GM12878 (cell line): ENCODE results near the gene CNNM2. TPM values are rescaled to one million over a fixed set of nuclear protein-coding genes. Genes with fewer than 3 reads are reported as not detected.

Source experiments
- ATAC-seq: fragments of 200-7000 bp; cut with Tn5 transposase; 3 replicates; pipeline ENCODE4 v1.9.1; 2020; ENCODE audit warnings: mild to moderate bottlenecking, moderate library complexity
- BruUV-seq: library from RNA; stranded (reverse); fragments of 400-500 nt; replicated peaks from 2 replicates; lab custom pipeline; 2021; lab: Mats Ljungman, UMichigan
- CTCF ChIA-PET: fragments of 300-600 bp; sonication (Branson Sonifier 250); formaldehyde crosslinking; extraction: SDS; loops from one replicate; lab custom pipeline; 2021; ENCODE audit warnings: inconsistent platforms; lab: Yijun Ruan, JAX
- POLR2A ChIA-PET: fragments of 350-600 bp; formaldehyde crosslinking; extraction: SDS; loops from one replicate; lab custom pipeline; 2021; ENCODE audit warnings: inconsistent platforms; lab: Charles Lee
- RAD21 ChIA-PET: fragments of 300-600 bp; sonication (Branson Sonifier 250); formaldehyde crosslinking; loops from one replicate; lab custom pipeline; 2023; ENCODE audit warnings: antibody characterized with exemption; ENCODE audit not compliant: unreplicated experiment; lab: Charles Lee
- SMC1A ChIA-PET: fragments of 300-600 bp; sonication (Branson Sonifier 250); formaldehyde crosslinking; loops from one replicate; lab custom pipeline; 2023; ENCODE audit not compliant: unreplicated experiment, uncharacterized antibody; lab: Charles Lee
- DNase-seq: peaks from one replicate; pipeline ENCODE4 v3.0.0-alpha.2; 2011; ENCODE audit warnings: low read depth, low spot score
- FAIRE-seq: peaks from 3 replicates; lab custom pipeline; 2011; peaks lifted over from hg19 to GRCh38; lab: Jason Lieb, UNC
- H2AFZ ChIP-seq: 2 replicates; pipeline ENCODE4 v1.6.0; 2011; ENCODE audit warnings: low read depth, low read length, control low read depth; ENCODE audit not compliant: control insufficient read depth
- H3K27ac ChIP-seq: 2 replicates; pipeline ENCODE4 v1.5.1; 2011; ENCODE audit warnings: control low read depth; ENCODE audit not compliant: control insufficient read depth, insufficient read depth
- H3K27me3 ChIP-seq, 2 experiments: replicated peaks in 1 of 2; 2 replicates each; pipeline versions ENCODE4 v1.6.0 to v1.6.1; 2011; ENCODE audit warnings: low read length in 1 of 2; ENCODE audit not compliant: control insufficient read depth in 2 of 2, insufficient read depth in 2 of 2
- H3K36me3 ChIP-seq, 2 experiments: 2 replicates each; pipeline ENCODE4 v1.5.1; 2011; ENCODE audit warnings: low read length in 1 of 2; ENCODE audit not compliant: control insufficient read depth in 2 of 2, insufficient read depth in 2 of 2
- H3K4me1 ChIP-seq: 2 replicates; pipeline ENCODE4 v1.6.1; 2011; ENCODE audit warnings: mild to moderate bottlenecking, low read length, moderate library complexity, mixed read lengths; ENCODE audit not compliant: control insufficient read depth, insufficient read depth
- H3K4me2 ChIP-seq: 2 replicates; pipeline ENCODE4 v1.6.0; 2011; ENCODE audit warnings: control low read depth; ENCODE audit not compliant: control insufficient read depth, insufficient read depth
- H3K4me3 ChIP-seq: fragments of 200-600 bp; sonication (generic); 2 replicates; pipeline ENCODE4 v1.5.1; 2016
- H3K79me2 ChIP-seq: 2 replicates; pipeline ENCODE4 v1.6.0; 2011; ENCODE audit warnings: low read length; ENCODE audit not compliant: control insufficient read depth, insufficient read depth
- H3K9ac ChIP-seq: 2 replicates; pipeline ENCODE4 v1.8.0; 2011; ENCODE audit warnings: low read length, control low read depth, mixed read lengths; ENCODE audit not compliant: control insufficient read depth, insufficient read depth
- H3K9me3 ChIP-seq: replicated peaks from 3 replicates; pipeline ENCODE4 v1.5.1; 2011; ENCODE audit warnings: mild to moderate bottlenecking, low read length; ENCODE audit not compliant: control insufficient read depth, insufficient read depth
- H4K20me1 ChIP-seq: 2 replicates; pipeline ENCODE4 v1.6.0; 2011; ENCODE audit not compliant: control insufficient read depth, insufficient read depth
- CREB1 ChIP-seq: IDR thresholded peaks from 2 replicates; pipeline ENCODE4 v1.6.1; 2012; ENCODE audit warnings: low read depth, mild to moderate bottlenecking, inconsistent platforms
- CREM ChIP-seq: IDR thresholded peaks from 2 replicates; pipeline ENCODE4 v1.6.1; 2014; ENCODE audit warnings: antibody characterized with exemption, low read depth
- ESRRA ChIP-seq: IDR thresholded peaks from 2 replicates; pipeline ENCODE4 v1.6.1; 2012; ENCODE audit warnings: mild to moderate bottlenecking, low read length, improper control_type of control experiment
- HDAC2 ChIP-seq: fragments of 200-600 bp; sonication (generic); IDR thresholded peaks from 2 replicates; pipeline ENCODE4 v1.6.1; 2017
- IRF4 ChIP-seq: IDR thresholded peaks from 2 replicates; pipeline ENCODE4 v1.6.1; 2011; ENCODE audit warnings: low read depth, low read length
- KAT2A ChIP-seq: conservative IDR thresholded peaks from 2 replicates; pipeline ENCODE4 v1.6.1; 2011; ENCODE audit warnings: low read depth, low read length; ENCODE audit not compliant: control insufficient read depth
- RBBP5 ChIP-seq: fragments of 200-600 bp; sonication (generic); conservative IDR thresholded peaks from 2 replicates; pipeline ENCODE4 v1.6.1; 2016
- SIX5 ChIP-seq: IDR thresholded peaks from 2 replicates; pipeline ENCODE4 v1.6.1; 2011; ENCODE audit warnings: mild to moderate bottlenecking, low read depth, low read length, moderate library complexity; ENCODE audit not compliant: severe bottlenecking
- SMC3 ChIP-seq: IDR thresholded peaks from 2 replicates; pipeline ENCODE4 v1.6.1; 2011; ENCODE audit warnings: low read length, improper control_type of control experiment, borderline replicate concordance
- ZNF217 ChIP-seq: fragments of 450-650 bp; IDR thresholded peaks from 2 replicates; pipeline ENCODE4 v1.6.1; 2017; ENCODE audit warnings: antibody characterized with exemption, mild to moderate bottlenecking
- ZNF274 ChIP-seq: IDR thresholded peaks from one replicate; pipeline ENCODE4 v1.8.0; 2011; ENCODE audit not compliant: insufficient read length, insufficient read depth
- WGBS: methylation state at CpG from one replicate; pipeline ENCODE4 v1.1.6; 2016; ENCODE audit warnings: low lambda C conversion rate; ENCODE audit not compliant: insufficient replicate concordance, insufficient coverage; ENCODE audit errors: missing lambda C conversion rate; 5-methylcytosine and 5-hydroxymethylcytosine counted together
- in situ Hi-C: fragments of 300-500 bp; cut with MboI; formaldehyde crosslinking; loops from 9 replicates; pipeline ENCODE4 v1.14.3; 2018; ENCODE audit warnings: mixed read lengths
- intact Hi-C: fragments of 100-400 bp; cut with micrococcal nuclease; formaldehyde crosslinking; loops from one replicate; pipeline ENCODE4 v1.14.2; 2022; ENCODE audit not compliant: unreplicated experiment
- polyA plus RNA-seq, 11 experiments: library from polyadenylated mRNA; depleted of rRNA in 4 of 11; unstranded in 6 of 11; stranded (reverse) in 5 of 11; fragments of >200 nt; fragmentation: Nextera tagmentation in 4 of 11; fragmentation: Illumina TruSeq in 1 of 11; extraction: Ambion mirVana in 4 of 11; extraction: Trizol in 1 of 11; gene quantifications; 1 replicate in 1 of 11; 2 replicates in 10 of 11; pipeline versions ENCODE4 v1.2.1 to v1.2.3, GENCODE V29; 2011 to 2016; ENCODE audit warnings: inconsistent platforms in 2 of 11, missing spikeins in 2 of 11, low read depth in 1 of 11
- total RNA-seq, 4 experiments: library from RNA; depleted of rRNA in 3 of 4; stranded (reverse); fragments of >200 nt in 3 of 4; fragmentation: Illumina TruSeq in 1 of 4; extraction: Trizol in 1 of 4; gene quantifications; 2 replicates each; pipeline versions ENCODE4 v1.2.1 to v1.2.3, GENCODE V29; 2013 to 2021
- TF ChIP-seq, protein P1 (sequence below): fragments of 450-650 bp; conservative IDR thresholded peaks from 2 replicates; pipeline ENCODE4 v1.6.1; 2017; ENCODE audit warnings: mild to moderate bottlenecking, moderate library complexity
- TF ChIP-seq, protein P2 (sequence below): fragments of 450-650 bp; formaldehyde crosslinking; IDR thresholded peaks from 2 replicates; pipeline ENCODE4 v1.5.0; 2022; ENCODE audit warnings: mild to moderate bottlenecking, missing genetic modification characterization

CNNM2 gene
- total and polyA plus RNA-seq, 10 of the 15 experiments (the other 5 are each of a cell fraction or from before 2014, with no cell fraction given) = 0.18 to 7.3 (median 2.5) TPM

DNA sequence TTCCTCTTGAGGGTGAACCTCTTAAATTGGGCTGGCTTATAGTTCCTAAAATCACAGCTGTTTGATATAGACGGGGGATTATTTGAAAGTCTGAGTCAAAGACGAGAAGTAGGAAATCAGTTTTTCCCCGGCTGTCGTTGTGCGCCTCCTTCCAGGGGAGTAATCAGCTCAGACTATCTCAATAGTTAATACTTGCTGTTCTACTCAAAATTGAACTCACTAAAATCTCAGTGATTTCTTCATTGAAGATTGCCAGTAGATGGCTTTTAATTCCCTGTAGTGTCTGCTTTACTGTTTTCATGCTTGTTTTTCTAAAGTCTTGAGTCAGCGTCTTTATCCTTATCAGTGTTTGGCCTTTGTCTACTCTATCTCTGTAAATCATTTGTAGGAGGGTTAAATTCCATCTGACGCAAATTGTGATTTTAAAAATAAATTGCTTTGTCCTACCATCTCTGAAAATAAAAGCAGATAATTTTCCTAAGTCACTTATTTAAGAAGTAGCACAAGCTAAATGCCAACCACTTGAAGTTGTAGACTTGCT lies 47.3 kb downstream of the CNNM2 start:
- no peaks in the 10 kb centered on the region for H4K20me1 ChIP-seq
- no TSS peak for BruUV-seq
- no peaks in the 10 kb centered on the region for H3K4me1 ChIP-seq
- DNase-seq (no peak), ATAC-seq (no peak), FAIRE-seq (no peak)
- in situ Hi-C loops = no loop called here
- WGBS = 86% methylated on average over 7 of the region's 7 CpGs
- ChIA-PET RAD21 (interaction anchor here (0.8 kb wide), 1 partner anchor 279 kb away, joined by 5 read pairs; no protein-coding TSS in a partner anchor), CTCF (interaction anchor here (0.6 to 1.4 kb wide), 2 partner anchors 59 to 263 kb away, joined by 3 read pairs; no protein-coding TSS in a partner anchor), POLR2A (no interaction called here)
- intact Hi-C loops = no loop called here
- H3K9me3 ChIP-seq = no peaks in the 10 kb centered on the region
- H3K79me2 ChIP-seq = no peaks in the 10 kb centered on the region
- no peak overlapping the region for H3K4me3 ChIP-seq
- H3K27me3 ChIP-seq = no peaks in the 10 kb centered on the region
- H3K9ac ChIP-seq = no peak overlapping the region
- H2AFZ ChIP-seq = no peak overlapping the region
- TF ChIP-seq ESRRA (no peak), ZNF217 (no peak), SMC3 (no peak), CREM (no peak), SIX5 (no peak), HDAC2 (no peak), RBBP5 (no peak), KAT2A (no peak), IRF4 (no peak), ZNF274 (no peak), CREB1 (no peak)
- TF ChIP-seq, protein P1, sequence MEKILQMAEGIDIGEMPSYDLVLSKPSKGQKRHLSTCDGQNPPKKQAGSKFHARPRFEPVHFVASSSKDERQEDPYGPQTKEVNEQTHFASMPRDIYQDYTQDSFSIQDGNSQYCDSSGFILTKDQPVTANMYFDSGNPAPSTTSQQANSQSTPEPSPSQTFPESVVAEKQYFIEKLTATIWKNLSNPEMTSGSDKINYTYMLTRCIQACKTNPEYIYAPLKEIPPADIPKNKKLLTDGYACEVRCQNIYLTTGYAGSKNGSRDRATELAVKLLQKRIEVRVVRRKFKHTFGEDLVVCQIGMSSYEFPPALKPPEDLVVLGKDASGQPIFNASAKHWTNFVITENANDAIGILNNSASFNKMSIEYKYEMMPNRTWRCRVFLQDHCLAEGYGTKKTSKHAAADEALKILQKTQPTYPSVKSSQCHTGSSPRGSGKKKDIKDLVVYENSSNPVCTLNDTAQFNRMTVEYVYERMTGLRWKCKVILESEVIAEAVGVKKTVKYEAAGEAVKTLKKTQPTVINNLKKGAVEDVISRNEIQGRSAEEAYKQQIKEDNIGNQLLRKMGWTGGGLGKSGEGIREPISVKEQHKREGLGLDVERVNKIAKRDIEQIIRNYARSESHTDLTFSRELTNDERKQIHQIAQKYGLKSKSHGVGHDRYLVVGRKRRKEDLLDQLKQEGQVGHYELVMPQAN = no peak
- TF ChIP-seq, protein P2, sequence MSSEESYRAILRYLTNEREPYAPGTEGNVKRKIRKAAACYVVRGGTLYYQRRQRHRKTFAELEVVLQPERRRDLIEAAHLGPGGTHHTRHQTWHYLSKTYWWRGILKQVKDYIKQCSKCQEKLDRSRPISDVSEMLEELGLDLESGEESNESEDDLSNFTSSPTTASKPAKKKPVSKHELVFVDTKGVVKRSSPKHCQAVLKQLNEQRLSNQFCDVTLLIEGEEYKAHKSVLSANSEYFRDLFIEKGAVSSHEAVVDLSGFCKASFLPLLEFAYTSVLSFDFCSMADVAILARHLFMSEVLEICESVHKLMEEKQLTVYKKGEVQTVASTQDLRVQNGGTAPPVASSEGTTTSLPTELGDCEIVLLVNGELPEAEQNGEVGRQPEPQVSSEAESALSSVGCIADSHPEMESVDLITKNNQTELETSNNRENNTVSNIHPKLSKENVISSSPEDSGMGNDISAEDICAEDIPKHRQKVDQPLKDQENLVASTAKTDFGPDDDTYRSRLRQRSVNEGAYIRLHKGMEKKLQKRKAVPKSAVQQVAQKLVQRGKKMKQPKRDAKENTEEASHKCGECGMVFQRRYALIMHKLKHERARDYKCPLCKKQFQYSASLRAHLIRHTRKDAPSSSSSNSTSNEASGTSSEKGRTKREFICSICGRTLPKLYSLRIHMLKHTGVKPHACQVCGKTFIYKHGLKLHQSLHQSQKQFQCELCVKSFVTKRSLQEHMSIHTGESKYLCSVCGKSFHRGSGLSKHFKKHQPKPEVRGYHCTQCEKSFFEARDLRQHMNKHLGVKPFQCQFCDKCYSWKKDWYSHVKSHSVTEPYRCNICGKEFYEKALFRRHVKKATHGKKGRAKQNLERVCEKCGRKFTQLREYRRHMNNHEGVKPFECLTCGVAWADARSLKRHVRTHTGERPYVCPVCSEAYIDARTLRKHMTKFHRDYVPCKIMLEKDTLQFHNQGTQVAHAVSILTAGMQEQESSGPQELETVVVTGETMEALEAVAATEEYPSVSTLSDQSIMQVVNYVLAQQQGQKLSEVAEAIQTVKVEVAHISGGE = no peak
- TF ChIP-seq, all 136 proteins: peak for 0
- no peak overlapping the region for H3K27ac ChIP-seq
- H3K4me2 ChIP-seq = no peak overlapping the region
- SMC1A ChIA-PET = no interaction called here
- no peaks in the 10 kb centered on the region for H3K36me3 ChIP-seq
